Testis (tissue), 2 donors: ENCODE results near the gene ALX3.

Experiments used
- CTCF ChIP-seq, 3 experiments: fragments of 450-650 bp in 2 of 3; fragments of 200-600 bp in 1 of 3; sonication (generic) in 1 of 3; IDR thresholded peaks; one replicate each; pipeline ENCODE4 v1.5.1; 2016 to 2019; ENCODE audit warnings: antibody characterized with exemption in 3 of 3, mild to moderate bottlenecking in 2 of 3, moderate library complexity in 1 of 3
- POLR2A ChIP-seq: fragments of 450-650 bp; IDR thresholded peaks from one replicate; pipeline ENCODE4 v1.6.1; 2017; ENCODE audit warnings: antibody characterized with exemption, mild to moderate bottlenecking, moderate library complexity

DNA sequence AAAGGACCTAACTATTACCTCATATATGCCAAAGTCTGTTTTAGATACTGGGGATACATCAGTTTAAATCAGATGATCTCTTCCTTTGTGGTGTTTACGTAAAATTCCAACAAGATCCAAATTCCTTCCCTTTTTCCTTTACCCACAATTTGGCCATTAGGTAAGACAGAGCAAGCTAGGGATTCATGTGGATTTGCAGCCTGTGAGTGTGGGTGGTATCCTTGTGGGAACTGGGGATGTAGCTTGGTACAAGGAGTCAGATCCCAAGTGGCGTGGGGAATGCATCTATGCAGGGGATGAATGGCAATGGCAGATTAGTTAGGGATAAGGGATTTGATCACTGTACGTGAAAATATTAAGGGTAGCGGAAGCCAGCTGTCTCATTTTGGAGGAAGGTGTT is 45.9 kb downstream of the ALX3 start:
- TF ChIP-seq CTCF (IDR thresholded peaks at IDR 0.05) (no peak), POLR2A (no peak)
